Calu3 (cell line): ENCODE results near the gene TENM4. TPM values are rescaled to one million over a fixed set of nuclear protein-coding genes. Genes with fewer than 3 reads are reported as not detected.

Experiments used
- BruUV-seq: library from RNA; stranded (reverse); fragments of 400-500 nt; replicated peaks from 2 replicates; lab custom pipeline; 2021; lab: Mats Ljungman, UMichigan
- CTCF ChIA-PET: fragments of 300-600 bp; sonication (Branson Sonifier 250); formaldehyde crosslinking; loops from one replicate; lab custom pipeline; 2022; ENCODE audit warnings: antibody characterized with exemption; lab: Charles Lee
- DNase-seq: peaks from one replicate; pipeline ENCODE4 v3.0.0; 2022
- H3K27ac Mint-ChIP-seq: one replicate; pipeline ENCODE4 v1.8.0; 2022; ENCODE audit warnings: mixed read lengths; ENCODE audit not compliant: unreplicated experiment
- H3K27me3 Mint-ChIP-seq: one replicate; pipeline ENCODE4 v1.8.0; 2022; ENCODE audit warnings: mixed read lengths; ENCODE audit not compliant: unreplicated experiment
- H3K36me3 Mint-ChIP-seq: one replicate; pipeline ENCODE4 v1.8.0; 2022; ENCODE audit warnings: mild to moderate bottlenecking, moderate library complexity, mixed read lengths; ENCODE audit not compliant: insufficient read depth, unreplicated experiment
- H3K4me1 Mint-ChIP-seq: one replicate; pipeline ENCODE4 v1.8.0; 2022; ENCODE audit warnings: mild to moderate bottlenecking, low read depth, mixed read lengths; ENCODE audit not compliant: unreplicated experiment
- H3K4me3 Mint-ChIP-seq: one replicate; pipeline ENCODE4 v1.8.0; 2022; ENCODE audit warnings: mild to moderate bottlenecking, low read depth, moderate library complexity, mixed read lengths; ENCODE audit not compliant: unreplicated experiment
- H3K9me3 Mint-ChIP-seq: one replicate; pipeline ENCODE4 v1.8.0; 2022; ENCODE audit warnings: low read depth, mixed read lengths; ENCODE audit not compliant: unreplicated experiment
- CTCF ChIP-seq: fragments of 200-600 bp; IDR thresholded peaks from one replicate; pipeline ENCODE4 v1.8.0; 2022; ENCODE audit warnings: antibody characterized with exemption; ENCODE audit not compliant: unreplicated experiment
- intact Hi-C: fragments of 100-400 bp; cut with micrococcal nuclease; formaldehyde crosslinking; loops from one replicate; pipeline ENCODE4 v1.10.0; 2022; ENCODE audit not compliant: unreplicated experiment
- total RNA-seq: library from RNA; stranded (reverse); gene quantifications from 2 replicates; pipeline ENCODE4 v1.2.3, GENCODE V29; 2022

Gene TENM4
- total RNA-seq, 1 experiment from 2014 or later, result not detected

- Mint-ChIP-seq H3K36me3 (no peaks in the 10 kb centered on the region), H3K4me1 (no peaks in the 10 kb centered on the region), H3K4me3 (no peak overlapping the region), H3K9me3 (peaks cover 2% of the 10 kb centered on the region), H3K27ac (no peak overlapping the region), H3K27me3 (no peaks in the 10 kb centered on the region)
- CTCF ChIA-PET, result no interaction called here
- TF ChIP-seq CTCF, result no peak
- no peak for DNase-seq
- intact Hi-C loops, result no loop called here
- BruUV-seq, result no TSS peak
Observed at GRCh38 chr11:79461144-79461543, 20.3 kb upstream of the TENM4 start.

- no peak overlapping the region for H3K4me3 Mint-ChIP-seq
- H3K27me3 Mint-ChIP-seq, result peaks cover 6% of the 10 kb centered on the region
- CTCF ChIA-PET, result no interaction called here
- peaks cover 2% of the 10 kb centered on the region for H3K9me3 Mint-ChIP-seq
- H3K36me3 Mint-ChIP-seq, result no peaks in the 10 kb centered on the region
- intact Hi-C loops, result no loop called here
- no peak overlapping the region for H3K27ac Mint-ChIP-seq
- H3K4me1 Mint-ChIP-seq, result no peaks in the 10 kb centered on the region
- no peak for TF ChIP-seq CTCF
- no peak for DNase-seq
- no TSS peak for BruUV-seq
Observed at GRCh38 chr11:79458709-79459108, 17.9 kb upstream of the TENM4 start.

GRCh38 chr11:79456501-79456900 is 15.7 kb upstream of the TENM4 start:
- H3K27ac Mint-ChIP-seq, result no peak overlapping the region
- no peak overlapping the region for H3K4me3 Mint-ChIP-seq
- intact Hi-C loops, result no loop called here
- peaks cover 2% of the 10 kb centered on the region for H3K9me3 Mint-ChIP-seq
- no peaks in the 10 kb centered on the region for H3K4me1 Mint-ChIP-seq
- no peak for DNase-seq
- CTCF ChIA-PET, result no interaction called here
- no peak for TF ChIP-seq CTCF
- H3K27me3 Mint-ChIP-seq, result peaks cover 10% of the 10 kb centered on the region
- BruUV-seq, result no TSS peak
- no peaks in the 10 kb centered on the region for H3K36me3 Mint-ChIP-seq

- CTCF ChIA-PET, result no interaction called here
- intact Hi-C loops, result no loop called here
Observed at GRCh38 chr11:79453617-79454016, 12.8 kb upstream of the TENM4 start.

More at GRCh38 chr11:79453617-79454016, 12.8 kb upstream of the TENM4 start:
- no peak for DNase-seq
- Mint-ChIP-seq H3K27me3 (peaks cover 10% of the 10 kb centered on the region), H3K36me3 (no peaks in the 10 kb centered on the region), H3K9me3 (peaks cover 3% of the 10 kb centered on the region), H3K4me3 (no peak overlapping the region), H3K4me1 (no peaks in the 10 kb centered on the region), H3K27ac (no peak overlapping the region)
- BruUV-seq, result no TSS peak
- TF ChIP-seq CTCF, result no peak
